NOMO-1 (cell line): ENCODE results near the gene SYNPO2L.
"Not testable (repeated sequence)": the region's sequence is repeated elsewhere in the genome, so short reads cannot be mapped to it uniquely, and the experiment has no call there.

Experiments used
- DNase-seq, 2 experiments: peaks; one replicate each; lab custom pipeline; 2025; ENCODE audit not compliant: unreplicated experiment in 2 of 2; lab: John Stamatoyannopoulos, UW

SYNPO2L gene, protein sequence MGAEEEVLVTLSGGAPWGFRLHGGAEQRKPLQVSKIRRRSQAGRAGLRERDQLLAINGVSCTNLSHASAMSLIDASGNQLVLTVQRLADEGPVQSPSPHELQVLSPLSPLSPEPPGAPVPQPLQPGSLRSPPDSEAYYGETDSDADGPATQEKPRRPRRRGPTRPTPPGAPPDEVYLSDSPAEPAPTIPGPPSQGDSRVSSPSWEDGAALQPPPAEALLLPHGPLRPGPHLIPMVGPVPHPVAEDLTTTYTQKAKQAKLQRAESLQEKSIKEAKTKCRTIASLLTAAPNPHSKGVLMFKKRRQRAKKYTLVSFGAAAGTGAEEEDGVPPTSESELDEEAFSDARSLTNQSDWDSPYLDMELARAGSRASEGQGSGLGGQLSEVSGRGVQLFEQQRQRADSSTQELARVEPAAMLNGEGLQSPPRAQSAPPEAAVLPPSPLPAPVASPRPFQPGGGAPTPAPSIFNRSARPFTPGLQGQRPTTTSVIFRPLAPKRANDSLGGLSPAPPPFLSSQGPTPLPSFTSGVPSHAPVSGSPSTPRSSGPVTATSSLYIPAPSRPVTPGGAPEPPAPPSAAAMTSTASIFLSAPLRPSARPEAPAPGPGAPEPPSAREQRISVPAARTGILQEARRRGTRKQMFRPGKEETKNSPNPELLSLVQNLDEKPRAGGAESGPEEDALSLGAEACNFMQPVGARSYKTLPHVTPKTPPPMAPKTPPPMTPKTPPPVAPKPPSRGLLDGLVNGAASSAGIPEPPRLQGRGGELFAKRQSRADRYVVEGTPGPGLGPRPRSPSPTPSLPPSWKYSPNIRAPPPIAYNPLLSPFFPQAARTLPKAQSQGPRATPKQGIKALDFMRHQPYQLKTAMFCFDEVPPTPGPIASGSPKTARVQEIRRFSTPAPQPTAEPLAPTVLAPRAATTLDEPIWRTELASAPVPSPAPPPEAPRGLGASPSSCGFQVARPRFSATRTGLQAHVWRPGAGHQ

DNA sequence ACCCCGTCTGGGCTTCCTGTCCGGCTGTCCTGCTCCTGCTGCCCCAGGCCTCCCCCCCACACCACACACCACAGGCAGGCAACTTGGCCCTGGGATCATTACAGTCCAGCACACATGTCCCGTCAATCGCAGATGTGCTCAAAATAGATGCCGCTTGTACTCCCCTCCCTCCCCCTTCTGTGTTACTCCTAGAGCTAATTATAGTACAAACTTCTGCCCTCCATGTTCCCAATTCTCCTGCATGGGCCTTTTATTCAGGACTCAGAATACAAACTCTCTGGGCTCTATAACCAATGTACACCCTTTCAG, at the start of gene SYNPO2L:
SYNPO2L (minus strand) TSS at position 40 of the 309 bp plus-strand sequence. CDS start 107 bp downstream, outside the sequence.
- no peak for DNase-seq

DNA sequence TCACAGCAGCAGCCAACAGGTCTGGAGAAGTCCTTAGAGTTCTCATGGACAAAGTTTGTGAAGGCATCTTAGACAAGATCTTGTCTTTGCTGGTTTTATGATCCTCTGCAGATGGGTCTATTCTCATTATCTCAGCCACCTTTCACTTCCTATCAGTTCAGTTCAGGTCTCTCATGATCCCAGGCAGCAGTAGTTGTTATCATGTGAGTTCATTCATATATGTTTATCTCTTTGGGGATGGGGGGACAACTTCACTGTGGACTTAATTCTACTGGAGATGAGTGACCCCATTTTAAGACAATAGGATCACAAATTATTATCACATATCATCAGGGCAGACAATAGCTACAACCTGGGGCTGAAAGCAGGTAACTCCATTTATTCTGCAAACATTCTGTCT, 48.1 kb upstream of the SYNPO2L start:
- not testable (repeated sequence) for DNase-seq

DNA sequence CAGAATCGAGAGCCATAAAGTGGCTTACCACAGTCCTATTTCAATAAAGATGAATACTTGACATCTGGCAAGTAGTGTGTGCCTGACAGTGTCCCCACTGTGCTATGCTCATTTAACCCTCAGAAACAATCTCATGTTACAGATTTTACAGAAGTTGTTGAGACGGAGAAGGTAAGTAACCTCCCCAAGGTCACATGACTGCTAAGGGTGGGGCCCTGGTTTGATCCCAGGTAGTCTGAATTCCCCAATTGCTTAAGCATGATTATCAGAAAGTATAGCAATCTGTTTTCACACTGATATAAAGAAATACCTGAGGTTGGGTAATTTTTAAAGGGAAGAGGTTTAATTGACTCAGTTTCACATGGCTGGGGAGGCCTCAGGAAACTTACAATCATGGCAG, 43.0 kb upstream of the SYNPO2L start:
- not testable (repeated sequence) for DNase-seq

DNA sequence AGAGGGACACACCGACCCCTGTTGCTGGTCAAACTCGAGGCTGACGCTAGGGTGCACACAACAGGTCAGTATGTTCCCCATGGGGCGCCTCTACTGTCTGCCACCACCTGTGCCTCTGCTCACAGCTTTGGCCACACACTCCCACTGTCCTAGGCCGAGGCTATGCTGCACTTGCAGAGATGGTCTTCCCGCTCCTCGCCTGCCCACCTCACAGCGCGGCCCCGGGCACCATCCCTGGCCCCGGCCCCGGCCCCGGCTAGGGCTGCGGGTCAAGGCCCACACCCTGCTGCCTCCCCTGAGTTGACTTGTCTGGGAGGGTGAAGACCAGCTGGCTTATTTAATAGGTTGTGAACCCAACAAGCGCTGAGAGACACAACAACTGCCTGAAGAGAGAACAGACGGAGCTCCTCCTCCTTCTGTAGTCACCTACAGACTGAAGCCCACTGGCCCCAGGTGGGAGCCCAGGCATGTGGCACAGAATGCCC, 41.9 kb upstream of the SYNPO2L start, which contains the start of gene AGAP5:
AGAP5 (minus strand) TSS at position 435 of the 485 bp plus-strand sequence; CDS start at position 81, 354 bp downstream.
- not testable (repeated sequence) for DNase-seq

DNA sequence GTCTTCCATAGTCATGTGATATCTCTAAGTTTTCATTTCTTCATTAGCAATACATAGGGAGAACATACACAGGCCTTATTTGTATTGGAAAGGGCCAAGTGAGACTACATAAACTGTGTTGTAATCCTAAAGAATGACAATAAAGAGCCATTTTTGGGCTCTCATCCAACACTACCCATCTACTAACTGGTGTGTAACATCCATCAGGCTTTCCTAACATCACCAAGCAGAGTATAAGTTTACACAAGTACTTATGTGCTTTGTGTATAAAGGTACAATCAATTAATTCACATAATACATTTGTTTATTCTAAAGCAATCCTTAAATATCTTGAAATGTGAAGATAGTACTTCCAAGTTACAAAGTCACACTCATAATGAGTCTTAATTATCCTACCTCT, 39.5 kb upstream of the SYNPO2L start:
- not testable (repeated sequence) for DNase-seq

DNA sequence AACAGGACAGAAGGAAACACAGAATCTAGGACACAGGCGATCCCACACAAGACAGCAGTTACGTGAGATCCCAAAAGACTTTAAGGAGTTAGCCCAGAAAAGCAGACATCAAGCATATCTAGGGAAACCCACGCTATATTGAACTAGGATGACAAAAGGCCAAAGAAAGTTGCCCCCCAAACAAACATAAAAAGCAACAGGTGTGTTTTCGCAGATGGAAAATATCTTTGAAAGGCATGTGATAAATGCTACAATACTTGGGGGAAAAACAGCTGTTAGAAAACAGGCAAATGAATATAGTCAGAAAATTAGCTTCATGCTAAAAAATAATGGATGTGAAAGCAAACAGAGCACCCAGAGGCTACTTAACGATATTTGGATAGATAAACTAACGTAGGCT, 34.9 kb upstream of the SYNPO2L start:
- not testable (repeated sequence) for DNase-seq

DNA sequence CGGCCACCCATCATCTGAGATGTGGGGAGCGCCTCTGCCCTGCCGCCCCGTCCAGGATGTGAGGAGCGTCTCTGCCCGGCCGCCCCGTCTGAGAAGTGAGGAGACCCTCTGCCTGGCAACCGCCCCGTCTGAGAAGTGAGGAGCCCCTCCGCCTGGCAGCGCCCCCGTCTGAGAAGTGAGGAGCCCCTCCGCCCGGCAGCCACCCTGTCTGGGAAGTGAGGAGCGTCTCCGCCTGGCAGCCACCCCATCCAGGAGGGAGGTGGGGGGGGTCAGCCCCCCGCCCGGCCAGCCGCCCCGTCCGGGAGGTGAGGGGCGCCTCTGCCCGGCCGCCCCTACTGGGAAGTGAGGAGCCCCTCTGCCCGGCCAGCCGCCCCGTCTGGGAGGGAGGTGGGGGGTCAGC, 33.8 kb upstream of the SYNPO2L start:
- DNase-seq, result not testable (repeated sequence)

DNA sequence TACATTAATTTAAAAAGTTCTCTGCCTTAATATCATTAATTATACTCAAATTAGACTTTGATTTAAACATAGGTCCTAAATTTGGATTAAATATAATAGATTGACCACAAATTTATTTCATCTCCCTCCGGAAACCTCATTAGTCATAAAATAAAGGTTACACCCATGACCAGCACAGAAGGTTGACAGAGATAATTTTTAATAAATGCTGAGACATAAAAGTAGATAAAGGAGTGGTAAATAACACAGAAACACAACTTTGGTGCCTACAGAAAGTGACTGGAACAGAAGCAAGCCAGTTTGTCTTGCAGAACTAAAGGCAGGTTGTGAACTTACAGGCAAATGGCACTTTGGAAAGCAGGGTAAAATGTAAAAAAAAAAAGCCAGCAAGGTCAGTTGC, 31.8 kb upstream of the SYNPO2L start:
- DNase-seq, result not testable (repeated sequence)

DNA sequence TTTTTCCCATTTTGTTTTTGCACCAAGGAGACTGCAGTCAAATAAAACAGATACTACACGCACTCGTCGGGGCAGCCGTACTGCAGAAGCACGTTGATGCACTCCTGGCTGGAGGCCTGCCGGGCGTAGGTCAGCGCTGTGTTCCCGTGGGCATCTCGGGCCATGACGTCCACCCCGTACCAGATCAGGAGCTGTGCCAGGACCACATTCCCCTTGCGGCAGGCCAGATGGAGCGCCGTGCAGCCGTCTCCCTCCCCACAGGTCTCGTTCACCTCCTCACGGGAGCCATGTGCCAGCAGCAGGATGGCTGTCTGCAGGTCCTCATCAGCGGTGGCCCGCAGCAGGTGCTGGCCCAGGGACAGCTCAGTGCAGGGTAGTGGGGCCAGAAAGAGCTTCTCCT, 18.7 kb upstream of the SYNPO2L start:
- not testable (repeated sequence) for DNase-seq

DNA sequence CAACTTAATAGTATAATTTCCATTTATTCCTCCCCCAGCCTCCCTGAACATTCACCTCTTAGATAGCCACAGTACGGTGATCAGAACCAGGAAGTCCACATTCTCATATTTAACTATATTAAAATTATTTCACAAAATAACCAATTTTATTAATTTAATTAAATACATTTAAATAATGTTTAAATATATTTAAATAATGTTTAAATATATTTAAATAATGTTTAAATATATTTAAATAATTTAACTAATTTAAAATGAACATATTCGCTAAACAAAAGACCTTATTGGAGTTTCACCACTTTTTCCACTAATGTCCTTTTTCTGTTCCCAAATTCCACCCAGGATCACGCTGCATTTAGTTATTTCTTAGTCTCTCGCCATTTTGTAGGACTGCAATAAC, 12.5 kb upstream of the SYNPO2L start:
- DNase-seq, result not testable (repeated sequence)

DNA sequence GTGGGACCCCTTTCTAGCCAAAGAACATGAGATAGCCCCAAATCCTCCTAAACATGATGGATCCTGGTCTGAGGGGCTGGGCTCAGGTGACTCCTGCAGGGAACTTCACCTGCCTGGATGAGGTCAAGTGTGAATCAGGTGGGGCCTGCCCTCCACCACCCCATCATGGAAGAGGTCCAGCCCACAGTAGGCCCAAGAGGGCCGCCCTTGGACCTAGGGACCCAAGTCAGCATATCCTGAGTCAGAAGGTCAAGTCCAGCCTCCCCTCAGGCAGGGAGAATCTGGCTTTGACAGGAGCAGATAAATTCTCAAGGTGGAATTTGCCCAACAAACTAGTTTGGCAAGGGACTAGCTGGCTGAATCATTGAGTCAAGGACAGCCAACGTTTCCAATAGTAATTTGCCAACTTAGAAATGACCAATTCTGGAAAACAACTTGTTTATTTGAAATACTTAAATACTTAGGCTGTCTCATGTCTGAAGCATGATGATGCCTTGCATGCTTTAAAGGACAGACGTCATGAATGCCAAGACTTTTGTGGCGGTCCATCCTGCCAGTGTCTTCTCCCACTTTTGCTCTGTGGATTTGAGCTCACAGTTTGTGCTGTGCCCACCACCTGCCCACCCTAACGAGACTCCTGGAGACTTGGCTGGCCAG, 10.5 kb upstream of the SYNPO2L start:
- DNase-seq, result not testable (repeated sequence)

DNA sequence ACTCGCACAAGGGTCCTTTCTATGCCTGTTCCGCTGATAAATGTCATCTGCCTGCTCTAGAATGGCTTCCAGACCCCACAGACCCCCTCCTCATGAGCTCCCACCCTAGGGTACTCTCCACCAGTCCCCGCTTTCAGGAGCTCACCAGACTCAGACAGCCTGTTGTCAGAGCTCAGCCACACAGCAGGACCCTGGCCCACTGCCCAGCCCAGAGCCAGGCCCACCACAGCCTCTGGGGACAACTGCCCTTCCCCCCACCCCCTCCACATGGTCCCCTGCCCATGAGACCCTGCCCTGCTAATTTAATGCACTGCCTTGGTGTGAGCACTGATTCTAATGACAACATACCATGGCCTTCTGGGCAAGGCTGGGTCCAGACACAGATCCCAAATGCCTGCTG, 9.8 kb upstream of the SYNPO2L start:
- DNase-seq, result not testable (repeated sequence)

DNA sequence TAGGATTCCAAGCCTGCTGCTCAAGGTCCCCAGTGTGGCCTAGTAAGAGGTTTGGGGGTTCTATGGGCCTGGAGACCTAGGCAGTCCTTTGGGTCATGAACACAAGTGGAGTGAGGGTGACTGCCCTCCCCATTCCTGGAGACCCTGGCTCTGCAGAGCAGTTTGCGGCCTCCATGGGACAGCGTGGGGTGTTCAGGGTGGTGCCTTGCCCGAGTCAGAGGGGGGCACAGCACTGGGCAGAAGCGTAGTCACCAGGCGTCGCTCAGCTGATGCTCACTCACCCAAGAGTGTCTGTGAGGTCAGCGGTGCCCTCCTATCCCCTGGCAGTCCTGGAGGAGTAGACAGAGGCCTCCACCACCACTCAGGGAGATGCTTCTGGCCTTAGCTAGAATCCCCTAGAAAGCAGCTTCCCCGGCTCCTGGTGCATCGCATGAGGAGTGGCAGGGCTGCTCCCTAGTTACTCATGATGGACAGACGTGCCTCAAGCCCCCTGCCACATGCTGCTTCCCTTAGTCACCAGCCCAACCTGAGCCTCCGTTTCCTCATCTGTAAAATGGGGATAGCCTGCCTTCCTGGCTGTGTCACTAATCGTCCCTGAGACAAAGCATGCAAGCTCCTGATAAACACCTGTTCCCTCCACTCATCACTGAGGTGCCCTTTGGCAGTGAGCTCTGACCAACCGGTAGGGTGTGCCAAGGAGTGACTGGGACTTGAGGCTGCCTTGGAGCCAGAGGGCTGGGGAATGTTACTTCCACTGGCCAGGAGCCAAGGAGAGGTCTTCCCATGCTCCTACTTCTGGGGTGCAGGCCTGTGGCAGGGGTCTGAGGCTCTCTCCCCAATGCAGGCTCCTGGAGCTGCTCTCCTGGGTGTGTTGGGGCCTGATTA, 8.6 kb upstream of the SYNPO2L start:
- DNase-seq, result not testable (repeated sequence)

DNA sequence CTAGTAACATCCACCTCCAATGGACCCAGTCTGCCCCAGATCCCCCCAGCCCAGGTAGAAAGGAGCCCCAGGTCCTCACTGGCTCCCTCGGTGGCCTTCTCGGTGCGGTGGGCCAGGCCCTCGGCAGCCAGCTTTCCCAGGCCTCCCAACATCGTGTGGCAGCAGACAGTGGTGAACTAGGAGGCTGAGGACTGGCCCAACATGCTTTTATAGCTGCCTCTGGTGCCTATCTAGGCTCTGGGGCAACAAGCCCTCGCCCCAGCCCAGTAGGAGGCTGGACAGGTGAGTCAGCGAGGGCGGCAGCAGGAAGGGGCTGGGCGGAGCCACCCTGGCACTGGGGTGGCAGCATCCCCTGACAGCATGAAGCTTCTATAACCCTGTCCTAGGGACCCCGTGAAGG, 7.8 kb upstream of the SYNPO2L start:
- not testable (repeated sequence) for DNase-seq

DNA sequence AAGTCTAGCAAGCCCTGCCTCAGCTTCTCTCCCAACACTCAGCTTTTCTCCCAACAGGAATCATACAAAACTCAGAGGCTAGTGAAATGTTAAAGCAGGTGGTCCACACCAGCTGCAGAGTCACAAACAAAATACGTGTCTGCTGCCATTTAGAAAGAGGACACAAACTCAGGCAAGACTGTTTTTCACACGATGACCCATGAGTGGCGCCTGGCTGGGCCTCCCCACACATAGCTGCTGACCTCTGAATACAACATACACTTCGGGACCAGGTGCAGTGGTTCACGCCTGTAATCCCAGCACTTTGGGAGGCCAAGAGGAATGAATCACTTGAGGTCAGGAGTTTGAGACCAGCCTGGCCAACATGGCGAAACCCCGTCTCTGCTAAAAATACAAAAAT, 6.9 kb upstream of the SYNPO2L start:
- not testable (repeated sequence) for DNase-seq

DNA sequence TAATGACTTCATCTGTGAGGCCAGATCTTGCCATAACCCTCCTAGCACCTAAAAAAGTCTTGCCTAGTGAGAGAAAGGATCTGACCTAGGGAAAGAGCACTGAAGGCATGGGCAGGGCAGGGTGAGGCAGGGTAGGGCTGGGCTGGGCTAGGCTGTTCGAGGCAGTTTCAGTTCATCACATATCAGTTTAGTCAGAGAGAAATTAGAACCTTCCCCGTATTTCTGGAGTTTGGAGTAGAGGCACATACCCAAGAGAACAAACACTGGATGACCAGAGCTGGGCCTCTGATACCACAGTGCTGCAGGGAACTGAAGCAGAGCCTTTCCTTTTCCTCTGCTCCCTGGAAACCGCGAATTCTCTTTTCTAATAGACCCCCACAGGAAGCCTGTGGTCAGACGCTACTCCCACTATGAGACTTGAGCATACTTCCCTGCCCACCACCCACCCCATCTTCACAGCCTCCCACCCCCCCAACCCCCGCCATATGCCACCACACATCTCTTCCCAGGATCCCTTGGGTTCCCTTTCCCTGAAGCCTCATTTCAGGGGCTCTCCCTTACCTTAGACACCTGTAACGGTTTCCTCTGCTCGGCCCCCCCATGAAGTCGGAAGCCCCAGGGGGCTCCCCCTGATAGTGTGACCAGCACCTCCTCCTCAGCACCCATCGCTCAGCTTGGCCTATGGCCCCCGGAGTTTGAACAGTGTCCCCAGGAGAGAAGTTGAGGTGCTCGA, 406 bp downstream of the SYNPO2L start:
- no peak for DNase-seq

DNA sequence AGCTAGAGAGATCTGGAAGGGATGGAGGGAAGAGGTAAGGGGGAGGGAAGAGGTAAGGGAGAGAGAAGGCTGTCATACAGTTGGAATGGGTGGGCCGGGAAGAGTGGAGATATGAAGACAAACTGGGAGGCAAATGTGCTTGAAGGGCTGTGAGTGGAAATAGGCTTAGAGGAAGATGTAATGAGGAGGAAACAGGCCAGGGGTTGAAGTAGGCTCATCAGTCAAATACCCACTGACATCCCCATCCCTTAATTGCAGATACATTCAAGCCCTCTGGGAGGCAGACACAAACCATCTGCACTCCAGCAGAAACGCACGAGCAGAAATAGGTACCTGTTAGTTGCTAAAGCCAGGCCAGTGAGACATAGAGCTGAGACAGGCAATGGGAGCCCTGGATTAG, 2.1 kb downstream of the SYNPO2L start:
- peak in 1 of 2 experiments; percentile 23 for DNase-seq

DNA sequence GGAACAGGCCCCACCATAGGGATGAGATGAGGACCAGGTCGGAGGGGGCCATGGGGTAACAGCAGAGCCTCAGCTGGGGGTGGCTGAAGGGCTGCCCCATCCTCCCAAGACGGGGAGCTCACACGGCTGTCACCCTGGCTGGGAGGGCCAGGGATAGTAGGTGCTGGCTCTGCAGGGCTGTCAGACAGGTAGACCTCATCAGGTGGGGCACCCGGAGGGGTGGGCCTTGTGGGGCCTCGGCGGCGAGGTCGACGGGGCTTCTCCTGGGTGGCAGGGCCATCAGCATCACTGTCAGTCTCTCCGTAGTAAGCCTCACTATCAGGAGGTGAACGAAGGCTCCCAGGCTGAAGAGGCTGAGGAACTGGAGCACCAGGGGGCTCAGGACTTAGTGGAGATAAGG, 2.6 kb downstream of the SYNPO2L start:
- no peak for DNase-seq
